GM19468 (cell line): ENCODE results near the gene CCDC24.

Experiments
- ATAC-seq: cut with Tn5 transposase; IDR thresholded peaks from one replicate; pipeline ENCODE4 v1.9.1; 2021; ENCODE audit warnings: mild to moderate bottlenecking, moderate library complexity, moderate number of reproducible peaks; ENCODE audit not compliant: unreplicated experiment; ENCODE audit errors: extremely low read depth

CCDC24 gene

DNA sequence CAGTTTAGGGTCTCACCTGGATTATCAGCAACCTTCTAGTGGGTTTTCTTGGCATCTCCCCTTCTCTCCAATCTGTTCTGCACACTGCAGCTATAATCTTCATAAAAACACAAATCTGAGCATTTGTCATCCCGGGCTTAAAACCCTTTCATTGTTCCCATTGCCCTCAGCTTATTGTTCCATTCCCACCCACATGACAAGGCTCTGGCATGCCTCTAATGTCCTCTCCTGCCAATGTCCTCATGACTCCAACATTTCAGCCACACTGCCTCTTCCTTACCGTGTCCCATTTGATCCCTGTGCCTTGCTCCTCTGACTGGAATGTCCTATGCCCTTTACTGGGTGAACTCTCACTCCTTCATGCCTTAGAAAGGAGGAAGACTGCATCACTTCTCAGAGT lies 29.1 kb upstream of the CCDC24 start:
- ATAC-seq = no peak

DNA sequence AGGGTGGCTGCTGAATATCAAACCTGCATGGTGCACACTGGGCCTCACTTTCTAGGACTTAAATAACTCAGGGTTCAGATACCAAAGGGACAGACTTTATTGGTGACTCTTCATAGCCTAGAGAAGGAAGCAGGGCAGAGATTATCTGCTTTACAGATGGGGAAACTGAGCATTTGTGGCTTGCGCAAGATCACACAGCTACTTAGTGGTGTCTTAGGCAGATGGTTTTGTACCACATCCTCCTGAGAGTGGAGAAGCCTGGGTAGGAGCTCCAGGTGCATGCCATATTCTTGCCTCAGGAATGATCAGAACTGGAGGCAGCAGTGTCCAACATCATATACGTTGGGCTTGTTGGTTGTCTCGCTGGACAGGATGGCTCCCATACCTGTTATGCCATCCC lies 28.4 kb upstream of the CCDC24 start:
- no peak for ATAC-seq

DNA sequence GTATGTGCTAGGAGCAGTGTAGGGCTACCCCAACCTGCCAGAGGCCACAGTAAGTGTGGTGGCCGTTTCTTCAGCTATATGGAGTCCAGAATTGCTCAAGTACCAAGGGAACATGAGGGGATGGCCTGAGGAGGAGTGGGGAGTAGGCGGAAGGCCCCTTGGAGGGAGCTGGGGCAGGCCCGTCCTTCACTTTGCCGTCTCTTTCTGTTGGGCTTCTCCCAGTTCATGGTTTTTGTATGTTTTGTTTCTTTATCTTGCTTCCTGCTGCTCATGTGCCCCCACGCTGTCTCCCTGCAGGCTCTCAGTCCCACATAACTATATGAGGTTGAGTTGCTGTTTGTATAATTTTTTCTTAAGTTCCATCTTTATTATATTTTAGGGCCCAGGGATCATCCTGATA lies 27.5 kb upstream of the CCDC24 start:
- ATAC-seq = no peak

DNA sequence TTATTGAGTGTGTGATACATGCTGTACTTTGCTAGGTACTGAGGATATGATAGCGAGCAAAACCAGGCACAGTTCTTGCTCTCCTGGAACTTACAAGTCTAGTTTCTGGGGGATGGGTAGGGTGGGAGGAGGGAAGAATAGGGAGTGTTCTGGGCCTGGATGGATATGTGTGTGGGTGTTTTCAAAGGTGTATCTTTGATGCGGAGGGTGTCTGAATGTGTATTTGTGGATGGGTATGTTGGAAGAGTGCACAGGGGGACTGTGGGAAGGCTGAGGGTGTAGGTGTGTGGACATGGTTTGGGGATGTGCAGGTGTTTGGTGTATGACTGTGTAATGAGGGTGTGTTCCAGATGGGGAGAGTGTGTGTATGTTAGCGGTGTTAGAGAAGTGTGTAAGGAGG lies 26.1 kb upstream of the CCDC24 start:
- ATAC-seq = no peak

DNA sequence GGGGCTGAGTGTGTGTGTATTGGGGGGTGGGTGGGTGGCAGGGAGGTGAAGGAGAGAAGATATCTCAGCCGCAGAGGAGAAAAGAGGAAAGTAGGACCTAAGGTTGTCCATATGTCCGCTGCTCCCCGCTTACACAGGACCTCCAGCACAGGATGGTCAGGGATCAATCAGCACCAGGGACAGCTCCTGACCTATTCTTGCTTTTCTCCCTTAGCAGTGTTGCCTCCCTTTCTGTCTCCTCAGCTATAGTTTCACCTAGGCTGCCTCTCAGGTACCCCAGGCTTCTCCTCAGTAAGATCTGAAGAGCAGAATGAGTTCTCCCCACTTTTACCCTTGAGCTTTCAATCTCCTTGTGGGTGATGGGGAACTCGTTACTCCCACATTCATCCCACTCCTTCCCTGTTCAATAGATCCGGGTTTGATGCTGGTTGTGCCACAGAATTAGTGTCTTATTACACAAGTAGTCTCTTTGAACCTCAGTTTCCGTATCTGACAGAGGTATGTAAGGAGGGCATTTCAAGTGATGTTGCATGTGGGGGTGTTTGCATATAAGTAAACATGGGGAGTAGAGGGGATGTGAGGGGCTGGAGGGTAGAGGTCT lies 23.0 kb upstream of the CCDC24 start:
- ATAC-seq = no peak

DNA sequence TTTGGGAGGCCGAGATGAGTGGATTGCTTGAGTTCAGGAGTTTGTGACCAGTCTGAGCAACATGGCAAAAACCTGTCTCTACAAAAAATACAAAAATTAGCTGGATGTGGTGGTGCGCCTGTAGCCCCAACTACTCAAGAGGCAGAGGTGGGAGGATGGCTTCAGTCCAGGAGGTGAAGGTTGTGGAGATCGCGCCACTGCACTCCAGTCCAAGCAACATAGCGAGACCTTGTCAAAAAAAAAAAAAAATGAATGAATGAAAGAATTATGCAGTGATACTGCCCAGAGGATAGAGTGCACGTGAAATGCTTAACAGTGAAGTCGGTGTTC lies 22.0 kb upstream of the CCDC24 start:
- ATAC-seq = no peak

DNA sequence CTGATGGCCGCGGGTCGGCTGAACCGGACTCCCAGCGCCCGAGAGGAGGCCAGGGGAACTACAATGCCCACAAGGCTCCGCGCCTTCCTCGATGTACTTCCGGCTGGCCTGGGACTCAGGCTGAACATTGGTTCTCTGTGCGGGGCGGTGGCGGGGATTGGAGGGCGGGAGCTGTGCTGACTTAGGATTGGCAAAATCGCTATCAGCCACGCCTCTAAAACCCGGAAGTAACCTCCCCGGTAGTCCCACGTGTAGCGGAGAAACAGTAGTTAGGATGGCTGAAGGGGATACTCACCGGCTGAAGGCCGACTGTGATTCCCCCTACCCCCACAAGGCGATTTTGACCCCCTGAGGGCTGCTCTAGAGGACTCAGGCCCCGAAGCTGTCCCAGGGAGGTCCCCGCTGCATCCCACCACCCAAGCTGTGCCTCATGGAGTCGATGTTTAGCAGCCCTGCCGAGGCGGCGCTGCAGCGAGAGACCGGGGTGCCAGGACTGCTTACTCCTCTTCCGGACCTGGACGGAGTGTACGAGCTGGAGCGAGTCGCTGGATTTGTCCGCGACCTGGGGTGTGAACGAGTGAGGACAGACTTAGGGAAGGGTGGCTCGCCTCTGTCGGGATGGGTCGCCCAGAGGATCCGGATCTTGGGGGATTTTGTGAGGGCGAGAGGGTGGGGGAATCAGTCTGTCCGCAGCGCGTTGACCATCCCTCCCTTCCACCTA lies 21.5 kb upstream of the CCDC24 start, which contains the start of gene DPH2:
Gene DPH2, plus strand, starts transcription at position 265 of the 721 bp plus-strand sequence. Its CDS starts 166 bp downstream, at position 431.
- ATAC-seq = peak; percentile 76

DNA sequence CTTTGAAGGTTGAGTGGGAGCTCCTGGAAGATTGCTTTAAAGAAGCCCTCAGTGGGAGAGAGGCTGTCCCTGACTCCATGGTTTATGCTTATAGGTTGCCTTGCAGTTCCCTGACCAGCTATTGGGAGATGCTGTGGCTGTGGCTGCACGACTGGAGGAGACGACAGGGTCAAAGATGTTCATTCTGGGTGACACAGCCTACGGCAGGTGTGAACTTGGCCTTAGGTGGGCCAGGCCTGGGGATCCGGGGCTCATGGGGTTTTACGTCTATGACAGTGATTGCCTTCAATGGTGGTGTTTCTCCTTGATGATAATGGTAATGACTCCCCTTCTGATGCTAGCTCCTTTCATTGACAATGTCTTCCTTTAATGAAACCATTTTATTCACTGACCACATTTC lies 20.9 kb upstream of the CCDC24 start:
- no peak for ATAC-seq

DNA sequence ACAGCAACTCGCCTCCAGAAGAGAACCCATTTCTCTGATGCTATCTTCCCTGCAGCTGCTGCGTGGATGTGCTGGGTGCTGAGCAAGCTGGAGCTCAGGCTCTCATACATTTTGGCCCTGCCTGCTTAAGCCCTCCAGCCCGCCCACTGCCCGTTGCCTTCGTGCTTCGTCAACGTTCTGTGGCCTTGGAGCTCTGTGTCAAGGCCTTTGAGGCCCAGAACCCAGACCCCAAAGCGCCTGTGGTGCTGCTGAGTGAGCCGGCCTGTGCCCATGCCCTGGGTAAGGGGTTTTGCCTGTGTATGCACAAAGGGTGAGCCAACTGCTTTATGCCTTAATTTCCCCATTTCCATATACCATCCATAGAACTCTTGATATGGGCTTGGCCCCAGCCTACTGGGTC lies 20.5 kb upstream of the CCDC24 start:
- no peak for ATAC-seq

DNA sequence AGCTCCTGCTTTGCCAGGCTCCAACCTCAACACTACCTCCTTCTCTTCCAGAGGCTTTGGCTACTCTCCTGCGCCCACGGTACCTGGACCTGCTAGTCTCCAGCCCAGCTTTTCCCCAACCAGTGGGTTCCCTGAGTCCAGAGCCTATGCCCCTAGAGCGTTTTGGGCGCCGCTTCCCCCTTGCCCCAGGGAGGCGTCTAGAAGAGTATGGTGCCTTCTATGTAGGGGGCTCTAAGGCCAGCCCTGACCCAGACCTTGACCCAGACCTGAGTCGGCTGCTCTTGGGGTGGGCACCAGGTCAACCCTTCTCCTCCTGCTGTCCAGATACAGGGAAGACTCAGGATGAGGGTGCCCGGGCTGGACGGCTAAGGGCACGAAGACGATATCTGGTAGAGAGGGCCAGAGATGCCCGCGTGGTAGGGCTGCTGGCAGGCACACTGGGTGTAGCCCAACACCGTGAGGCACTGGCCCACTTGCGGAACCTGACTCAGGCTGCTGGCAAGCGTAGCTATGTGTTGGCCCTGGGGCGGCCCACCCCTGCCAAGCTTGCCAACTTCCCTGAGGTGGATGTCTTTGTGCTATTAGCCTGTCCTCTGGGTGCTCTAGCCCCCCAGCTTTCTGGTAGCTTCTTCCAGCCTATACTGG lies 19.9 kb upstream of the CCDC24 start:
- no peak for ATAC-seq

DNA sequence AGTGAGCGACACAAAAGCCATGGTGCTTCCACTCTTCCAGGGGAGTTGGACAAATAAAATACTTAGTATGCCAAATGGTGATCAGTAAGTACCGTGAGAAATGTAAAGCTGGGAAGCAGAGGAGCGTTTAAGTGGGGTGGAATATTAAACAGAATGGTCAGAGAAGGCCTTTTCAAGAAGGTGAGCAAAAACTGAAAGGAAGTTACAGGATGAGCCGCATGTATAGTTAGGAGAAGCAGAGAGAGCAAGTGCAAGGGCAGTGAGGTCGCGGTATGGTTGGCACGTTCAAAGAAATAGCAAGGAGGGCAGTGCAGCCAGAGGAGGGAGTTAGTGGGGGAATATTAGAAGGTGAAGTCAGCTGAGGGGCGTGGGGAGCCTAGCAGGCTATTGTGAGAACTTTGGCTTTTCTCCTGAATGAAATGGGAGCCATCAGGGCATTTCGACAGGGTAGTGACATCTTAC lies 17.4 kb upstream of the CCDC24 start:
- ATAC-seq = no peak

DNA sequence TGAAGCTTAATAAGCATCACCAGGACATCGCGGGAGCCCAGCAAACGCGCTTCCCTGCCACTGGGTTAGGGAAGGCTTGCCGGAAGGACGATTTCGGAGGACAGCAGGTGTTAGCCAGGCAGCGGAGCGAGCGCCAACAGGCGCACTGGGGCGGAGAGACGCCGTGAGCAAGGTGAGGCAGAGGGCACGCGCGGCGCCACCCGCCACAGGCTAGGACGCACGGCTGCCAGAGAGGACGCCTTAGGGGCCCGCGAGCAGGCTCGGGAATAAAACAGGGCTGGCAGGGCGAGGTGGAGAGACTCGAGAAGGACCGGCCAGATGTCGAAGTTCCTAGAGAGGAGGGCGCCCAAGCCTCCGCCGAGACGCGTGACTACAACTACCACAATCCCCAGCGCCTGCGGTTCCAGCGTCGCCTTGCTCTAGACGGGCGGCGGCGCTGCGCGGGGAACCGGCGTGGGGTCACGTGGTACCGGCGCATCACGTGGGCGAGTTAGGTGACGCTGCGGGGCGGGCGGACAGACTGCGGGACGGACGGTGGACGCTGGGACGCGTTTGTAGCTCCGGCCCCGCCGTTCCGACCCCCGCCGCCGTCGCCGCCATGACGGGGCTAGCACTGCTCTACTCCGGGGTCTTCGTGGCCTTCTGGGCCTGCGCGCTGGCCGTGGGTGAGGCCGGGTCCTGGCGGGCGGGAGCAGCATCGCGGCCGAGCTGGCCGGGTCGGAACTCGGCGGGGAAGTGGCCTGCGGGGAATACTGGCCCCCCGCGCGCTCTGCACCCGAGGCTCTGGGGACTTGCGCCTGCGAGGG lies 16.8 kb upstream of the CCDC24 start, which contains the start of gene ATP6V0B:
Gene ATP6V0B, plus strand, starts transcription at position 518 of the 806 bp plus-strand sequence. Its CDS starts 81 bp downstream, at position 599.
- ATAC-seq = peak; percentile 51

DNA sequence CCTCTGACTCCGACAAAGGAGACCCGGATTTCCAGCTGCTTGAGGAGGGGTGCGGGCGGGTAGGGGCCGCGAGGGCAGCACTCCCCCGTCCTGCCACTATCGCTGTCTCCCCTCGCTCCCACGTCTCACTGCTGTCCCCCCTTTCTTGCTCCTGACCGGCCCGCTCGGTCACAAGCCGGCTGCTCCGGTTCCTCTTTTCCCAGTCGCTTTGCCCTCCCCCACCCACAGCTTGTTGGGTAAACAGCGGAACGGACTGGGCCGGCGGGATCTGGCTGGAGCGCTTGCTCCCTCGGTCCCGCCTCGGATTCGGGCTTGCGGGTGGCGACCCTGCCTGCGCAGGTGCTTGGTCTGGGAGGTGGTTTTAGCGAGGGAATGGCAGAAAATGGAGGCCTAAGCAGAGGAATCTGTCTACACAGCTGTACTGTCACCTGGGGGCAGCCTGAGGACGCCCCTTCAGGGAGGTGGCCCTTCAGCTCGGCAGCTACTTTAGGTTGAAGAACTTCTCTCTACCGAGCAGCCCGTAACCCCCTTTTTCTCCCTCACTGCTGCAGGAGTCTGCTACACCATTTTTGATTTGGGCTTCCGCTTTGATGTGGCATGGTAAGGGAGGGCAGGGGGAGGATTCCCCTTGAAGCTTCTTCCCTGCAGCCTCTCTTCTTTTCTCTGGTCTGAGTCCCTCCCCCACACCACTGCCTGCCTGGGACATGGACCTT lies 16.0 kb upstream of the CCDC24 start:
- ATAC-seq = no peak

DNA sequence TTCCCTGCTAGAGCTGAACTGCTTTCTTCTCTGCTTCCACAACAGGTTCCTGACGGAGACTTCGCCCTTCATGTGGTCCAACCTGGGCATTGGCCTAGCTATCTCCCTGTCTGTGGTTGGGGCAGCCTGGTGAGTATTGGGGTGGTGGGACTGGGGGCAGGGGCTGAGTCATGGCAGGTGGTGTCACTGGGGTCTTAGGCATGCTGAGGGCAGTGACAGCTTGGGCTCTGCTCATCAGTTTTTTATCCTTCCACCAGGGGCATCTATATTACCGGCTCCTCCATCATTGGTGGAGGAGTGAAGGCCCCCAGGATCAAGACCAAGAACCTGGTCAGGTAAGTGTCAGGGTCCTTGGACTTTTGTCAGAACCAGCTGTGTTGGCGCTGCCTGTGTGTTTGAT lies 15.4 kb upstream of the CCDC24 start:
- no peak for ATAC-seq

DNA sequence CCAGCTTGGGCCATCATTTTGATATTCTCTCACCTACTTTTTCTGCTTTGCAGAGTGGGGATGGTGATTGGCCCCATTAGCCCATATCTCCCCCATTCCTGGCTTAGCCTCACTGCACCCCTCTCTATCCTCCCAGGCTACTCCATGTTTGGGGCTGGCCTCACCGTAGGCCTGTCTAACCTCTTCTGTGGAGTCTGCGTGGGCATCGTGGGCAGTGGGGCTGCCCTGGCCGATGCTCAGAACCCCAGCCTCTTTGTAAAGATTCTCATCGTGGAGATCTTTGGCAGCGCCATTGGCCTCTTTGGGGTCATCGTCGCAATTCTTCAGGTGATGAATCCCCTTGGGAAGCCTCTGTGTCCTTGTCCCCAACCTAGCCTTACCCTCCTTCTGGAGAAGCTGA lies 14.5 kb upstream of the CCDC24 start:
- no peak for ATAC-seq

DNA sequence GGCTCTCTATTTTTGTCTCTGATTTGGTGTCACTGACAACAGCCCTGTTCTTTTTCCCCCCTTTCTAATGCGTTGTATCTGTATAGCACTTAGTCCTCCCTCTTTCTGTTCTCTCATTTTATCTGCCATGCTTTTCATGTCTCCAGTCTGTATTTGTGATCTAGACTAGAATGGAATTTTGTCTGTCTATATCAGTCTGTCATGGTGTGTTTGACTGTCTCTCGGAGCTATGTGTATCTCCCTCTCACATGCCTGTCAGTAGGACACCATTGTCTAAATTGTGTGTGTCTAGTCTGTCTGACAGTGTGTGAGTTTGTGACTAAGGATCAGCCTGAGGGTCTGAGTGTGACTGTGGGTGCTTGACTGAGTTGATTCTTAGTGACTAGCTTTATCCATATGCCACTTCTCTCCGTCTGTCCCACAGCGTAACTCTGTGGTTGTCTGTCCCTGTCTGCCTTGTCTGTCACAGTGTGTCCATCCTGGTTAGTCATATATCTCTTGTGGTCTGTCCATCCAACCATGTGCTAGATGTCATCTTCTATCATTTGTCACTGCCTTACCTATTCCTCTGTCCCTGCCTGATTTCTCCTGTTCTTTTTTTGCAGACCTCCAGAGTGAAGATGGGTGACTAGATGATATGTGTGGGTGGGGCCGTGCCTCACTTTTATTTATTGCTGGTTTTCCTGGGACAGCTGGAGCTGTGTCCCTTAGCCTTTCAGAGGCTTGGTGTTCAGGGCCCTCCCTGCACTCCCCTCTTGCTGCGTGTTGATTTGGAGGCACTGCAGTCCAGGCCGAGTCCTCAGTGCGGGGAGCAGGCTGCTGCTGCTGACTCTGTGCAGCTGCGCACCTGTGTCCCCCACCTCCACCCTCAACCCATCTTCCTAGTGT lies 13.8 kb upstream of the CCDC24 start:
- no peak for ATAC-seq

DNA sequence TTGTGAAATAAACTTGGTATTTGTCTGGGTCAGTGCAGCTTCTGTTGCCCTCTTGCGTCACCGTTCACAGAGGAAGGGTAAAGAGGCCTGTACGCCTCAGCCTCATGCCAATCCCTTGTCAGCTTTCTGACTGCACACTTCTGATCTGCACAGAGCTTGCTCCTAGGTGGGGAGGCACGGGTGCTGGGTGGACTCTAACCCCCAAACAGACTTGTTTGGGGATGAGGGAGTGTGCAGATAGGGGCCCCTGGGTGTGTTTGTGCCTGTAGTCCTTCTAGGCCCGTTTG lies 13.2 kb upstream of the CCDC24 start:
- no peak for ATAC-seq

DNA sequence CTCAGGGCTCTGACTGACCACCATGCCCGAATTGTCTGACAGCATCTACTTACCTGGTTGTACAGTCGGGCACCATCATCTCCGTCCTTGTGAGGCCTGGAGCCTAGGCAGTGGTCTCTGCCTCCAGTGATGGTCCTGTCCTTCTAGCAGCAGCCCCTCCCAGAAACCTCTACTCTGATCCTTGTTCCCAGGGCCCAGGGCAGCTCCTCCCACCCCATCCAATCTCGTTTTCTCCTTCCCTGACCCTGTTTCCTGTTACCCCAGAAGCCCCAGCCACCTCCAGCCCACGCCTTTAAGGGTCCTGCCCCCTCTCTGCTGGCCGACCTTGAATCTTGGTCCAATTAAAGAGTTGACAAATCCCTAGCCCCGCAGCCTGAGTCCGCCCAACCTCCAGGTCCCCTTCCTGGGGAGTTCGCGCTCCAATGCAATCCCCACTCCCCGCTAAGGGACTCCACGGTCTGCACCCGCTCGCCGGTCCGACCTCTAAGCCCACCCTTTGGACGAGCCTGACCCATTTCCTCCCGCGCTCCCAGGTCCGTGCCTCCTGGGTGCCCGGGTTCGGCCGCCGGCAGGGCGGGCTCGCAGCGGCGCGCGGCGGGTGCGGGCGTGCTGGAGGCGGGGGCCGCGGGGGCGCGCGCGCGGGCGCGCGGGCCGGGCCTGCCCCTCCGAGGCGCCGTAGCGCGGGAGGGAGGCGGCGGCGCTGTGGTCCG lies 12.7 kb upstream of the CCDC24 start, which contains the start of gene B4GALT2:
Gene B4GALT2, plus strand, starts transcription at position 660 of the 710 bp plus-strand sequence. CDS start 1,951 bp downstream, outside the sequence.
- ATAC-seq = no peak

DNA sequence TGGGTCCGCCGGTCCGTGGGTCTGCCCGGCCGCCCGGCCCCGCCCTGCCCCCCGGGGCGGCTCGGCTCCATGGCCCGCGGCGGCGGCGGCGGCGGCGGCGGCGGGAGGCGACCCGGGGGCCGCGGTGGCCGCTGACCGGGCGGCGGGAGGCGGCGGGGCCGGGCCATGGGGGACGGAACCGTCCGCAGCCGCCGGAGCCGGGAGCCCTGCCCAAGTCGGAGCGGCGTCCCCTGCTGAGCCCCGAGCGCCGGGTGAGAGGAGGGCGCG lies 12.2 kb upstream of the CCDC24 start:
- ATAC-seq = no peak
